Kidney (tissue), 14 donors: ENCODE data around the gene CD109. TPM values are rescaled to one million over a fixed set of nuclear protein-coding genes. Genes with fewer than 3 reads are reported as not detected.
A peak's percentile ranks its signal among the peaks of the same experiment; 100 is the strongest.
"Not testable (repeated sequence)": the region's sequence is repeated elsewhere in the genome, so short reads cannot be mapped to it uniquely, and the experiment has no call there.

Experiments used
- DNase-seq, 5 donors: peaks; one replicate each; pipeline ENCODE4 v3.0.0-alpha.2; 2013 to 2020
- FAIRE-seq: peaks from 2 replicates; lab custom pipeline; 2012; peaks lifted over from hg19 to GRCh38; lab: Jason Lieb, UNC
- H3K27ac ChIP-seq, 2 donors: one replicate each; pipeline ENCODE4 v1.7.0; 2013; ENCODE audit warnings: low read depth in 2 of 2, low read length in 2 of 2, inconsistent platforms in 1 of 2
- H3K27me3 ChIP-seq: one replicate; pipeline ENCODE4 v1.7.1; 2013; ENCODE audit warnings: low read length, inconsistent platforms; ENCODE audit not compliant: control insufficient read depth, insufficient read depth
- H3K36me3 ChIP-seq, 3 donors: one replicate each; pipeline versions ENCODE4 v1.7.0 to v1.7.1; 2013; ENCODE audit warnings: low read length in 3 of 3, control low read depth in 1 of 3, inconsistent platforms in 1 of 3; ENCODE audit not compliant: insufficient read depth in 3 of 3, control insufficient read depth in 2 of 3
- H3K4me1 ChIP-seq, 3 donors: one replicate each; pipeline versions ENCODE4 v1.7.0 to v1.7.1; 2013; ENCODE audit warnings: low read length in 3 of 3, inconsistent platforms in 1 of 3, low read depth in 1 of 3; ENCODE audit not compliant: control insufficient read depth in 2 of 3, insufficient read depth in 2 of 3
- H3K4me3 ChIP-seq, 3 donors: one replicate each; pipeline versions ENCODE4 v1.7.0 to v1.8.1; 2013; ENCODE audit warnings: low read length in 3 of 3, control low read depth in 1 of 3, inconsistent platforms in 1 of 3
- H3K9ac ChIP-seq, 3 donors: one replicate each; pipeline versions ENCODE4 v1.7.0 to v1.7.1; 2013; ENCODE audit warnings: low read length in 3 of 3, control low read depth in 1 of 3, inconsistent platforms in 1 of 3
- H3K9me3 ChIP-seq, 3 donors: one replicate each; pipeline versions ENCODE4 v1.7.0 to v1.7.1; 2013; ENCODE audit warnings: low read length in 3 of 3, control low read depth in 1 of 3, inconsistent platforms in 1 of 3; ENCODE audit not compliant: control insufficient read depth in 2 of 3, insufficient read depth in 1 of 3
- CTCF ChIP-seq: IDR thresholded peaks from 3 replicates; pipeline ENCODE4 v1.5.1; 2012; ENCODE audit warnings: mild to moderate bottlenecking, moderate library complexity, borderline replicate concordance; ENCODE audit not compliant: insufficient read depth; ENCODE audit errors: extremely low read depth
- intact Hi-C: fragments of 100-400 bp; cut with DNase I; formaldehyde crosslinking; loops from one replicate; pipeline ENCODE4 v1.11.1; 2022
- polyA plus RNA-seq: library from polyadenylated mRNA; stranded (reverse); fragments of 350-450 nt; fragmentation: Illumina TruSeq; extraction: RNeasy Lipid Tissue Mini Kit (QIAGEN cat#74804); gene quantifications from one replicate; pipeline ENCODE4 v1.2.3, GENCODE V29; 2014; ENCODE audit warnings: low read depth, low replicate concordance; ENCODE audit not compliant: insufficient read depth
- total RNA-seq: library from RNA; stranded (reverse); fragmentation: NEBNext Ultra II Directional; extraction: Animal tissue kit (Norgen Biotek cat#: 25700); gene quantifications from one replicate; pipeline ENCODE4 v1.2.1, GENCODE V29; 2021
- donor health status: control.
- donor health status: control.
- donor health status: control.
- donor health status: control.
- donor health status: control.
- donor health status: DM: yes; HTN: yes; CAD: no.
- donor health status: Normal renal cell carcinoma (clear cell type).

The CD109 gene
- total and polyA plus RNA-seq, 2 donors from 2014 or later: 3.7 to 19.0 TPM

- Histone ChIP-seq H3K27me3 (no peaks in the 10 kb centered on the region), H3K36me3 (no peaks in the 10 kb centered on the region), H3K27ac (no peak overlapping the region), H3K4me3 (no peak overlapping the region), H3K4me1 (peaks cover 0 to 8% (median 7%) of the 10 kb centered on the region in 3 donors), H3K9me3 (no peaks in the 10 kb centered on the region), H3K9ac (no peak overlapping the region)
- DNase-seq: no peak
- intact Hi-C loops: no loop called here
- TF ChIP-seq CTCF: no peak
- no peak for FAIRE-seq
These were observed 14.9 kb downstream of the CD109 start for GRCh38 chr6:73710948-73711347.

- DNase-seq (no peak), FAIRE-seq (no peak)
- Histone ChIP-seq H3K27ac (no peak overlapping the region), H3K4me1 (peaks cover 0 to 8% (median 7%) of the 10 kb centered on the region in 3 donors), H3K27me3 (no peaks in the 10 kb centered on the region), H3K36me3 (no peaks in the 10 kb centered on the region), H3K9ac (no peak overlapping the region), H3K9me3 (no peaks in the 10 kb centered on the region), H3K4me3 (no peak overlapping the region)
- no peak for TF ChIP-seq CTCF
- intact Hi-C loops: no loop called here
These were observed 16.7 kb downstream of the CD109 start for GRCh38 chr6:73712535-73713173.

- Histone ChIP-seq H3K4me3 (no peak overlapping the region), H3K27ac (peak overlapping the region; percentile 10 to 20), H3K4me1 (peaks cover 0 to 8% (median 7%) of the 10 kb centered on the region in 3 donors), H3K9me3 (no peaks in the 10 kb centered on the region), H3K27me3 (no peaks in the 10 kb centered on the region), H3K36me3 (no peaks in the 10 kb centered on the region), H3K9ac (no peak overlapping the region)
- intact Hi-C loops: no loop called here
- DNase-seq (peak in 1 of 5 donors; percentile 54), FAIRE-seq (no peak)
- no peak for TF ChIP-seq CTCF
These were observed 17.6 kb downstream of the CD109 start for GRCh38 chr6:73713426-73714147.

GRCh38 chr6:73715111-73715508, 19.1 kb downstream of the CD109 start:
- H3K9me3 ChIP-seq, H3K27ac ChIP-seq, H3K27me3 ChIP-seq, H3K36me3 ChIP-seq, FAIRE-seq, H3K4me3 ChIP-seq, H3K4me1 ChIP-seq, DNase-seq, intact Hi-C loops, H3K9ac ChIP-seq: not testable (repeated sequence)
